T-helper 22 cell (primary cell): ENCODE results near the gene LYL1.

Experiments used
- DNase-seq: peaks from one replicate; pipeline ENCODE4 v3.0.0-alpha.2; 2020; ENCODE audit warnings: low read depth

LYL1 gene

GRCh38 chr19:13056052-13056660 is 46.5 kb downstream of the LYL1 start:
- no peak for DNase-seq

GRCh38 chr19:13055213-13056051 is 47.2 kb downstream of the LYL1 start:
- DNase-seq = no peak

- no peak for DNase-seq
Measured at GRCh38 chr19:13054626-13055212, 47.9 kb downstream of the LYL1 start.

GRCh38 chr19:13053761-13054625 is 48.7 kb downstream of the LYL1 start:
- DNase-seq = no peak

GRCh38 chr19:13053238-13053637 is 49.4 kb downstream of the LYL1 start:
- no peak for DNase-seq

- DNase-seq = no peak
Measured at GRCh38 chr19:13052447-13053175, 50.0 kb downstream of the LYL1 start.

GRCh38 chr19:13051557-13052165 is 51.0 kb downstream of the LYL1 start:
- DNase-seq = no peak

GRCh38 chr19:13050274-13050673 is 52.4 kb downstream of the LYL1 start:
- no peak for DNase-seq
